DMS 273 treated with DMSO at 0.1 percent for 48 hours (cell line): ENCODE data around the gene SCGB1D1.

Source experiments
- DNase-seq: peaks from one replicate; lab custom pipeline; 2025; lab: John Stamatoyannopoulos, UW

SCGB1D1 gene

DNA sequence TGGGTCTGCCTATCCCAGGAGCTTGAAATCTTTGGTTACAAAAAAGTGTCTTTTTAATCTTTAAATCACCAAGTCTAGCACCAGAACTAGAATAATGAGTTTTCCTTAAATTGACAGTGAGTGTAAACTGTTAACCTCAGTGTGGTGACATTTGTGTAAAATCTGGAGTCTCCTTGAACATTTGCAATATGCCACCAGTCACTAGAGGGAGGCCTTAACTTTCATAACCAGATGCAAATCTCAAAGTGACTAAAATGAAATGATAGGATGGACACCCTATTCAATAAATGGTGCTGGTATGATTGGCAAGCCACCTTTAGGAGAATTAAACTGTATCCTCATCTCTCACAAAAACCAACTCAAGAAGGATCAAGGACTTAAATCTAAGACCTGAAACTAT is 43.7 kb downstream of the SCGB1D1 start:
- DNase-seq, result no peak

DNA sequence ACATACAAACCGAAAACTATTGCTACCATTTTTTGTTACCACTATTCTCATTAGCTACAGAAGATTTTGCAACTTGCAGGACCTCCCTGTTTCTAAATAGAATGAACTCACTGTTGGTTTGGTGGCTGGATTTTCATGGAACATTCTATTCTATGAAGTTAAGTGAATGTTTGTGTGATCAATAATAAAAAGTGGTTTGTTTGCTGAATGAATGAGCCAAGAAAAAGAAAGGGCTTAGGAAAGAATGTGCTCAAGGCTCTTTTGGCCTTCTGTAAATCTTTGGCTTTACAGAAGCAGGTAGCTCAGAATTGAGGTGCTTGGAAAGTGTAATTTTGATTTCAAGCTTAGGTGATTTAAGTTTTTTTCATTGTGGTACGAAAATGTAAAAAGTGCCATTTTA is 46.2 kb downstream of the SCGB1D1 start:
- DNase-seq, result no peak

DNA sequence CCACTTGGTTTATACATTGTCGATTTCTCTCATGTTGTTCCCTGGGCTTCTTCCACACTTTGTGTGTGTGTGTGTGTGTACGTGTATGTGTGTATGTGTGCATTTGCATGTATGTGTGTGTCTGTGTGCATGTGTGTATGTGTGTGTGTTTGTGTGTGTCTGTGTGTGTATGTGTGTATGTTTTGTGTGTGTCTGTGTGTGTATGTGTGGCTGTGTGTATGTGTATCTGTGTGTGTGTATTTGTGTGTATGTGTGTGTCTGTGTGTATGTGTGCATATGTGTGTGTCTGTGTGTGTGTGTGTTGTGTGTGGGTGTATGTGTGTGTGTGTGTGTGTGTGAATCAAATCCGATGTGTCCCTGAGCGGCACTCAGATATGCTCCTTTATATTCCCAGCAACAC is 47.5 kb downstream of the SCGB1D1 start:
- no peak for DNase-seq

DNA sequence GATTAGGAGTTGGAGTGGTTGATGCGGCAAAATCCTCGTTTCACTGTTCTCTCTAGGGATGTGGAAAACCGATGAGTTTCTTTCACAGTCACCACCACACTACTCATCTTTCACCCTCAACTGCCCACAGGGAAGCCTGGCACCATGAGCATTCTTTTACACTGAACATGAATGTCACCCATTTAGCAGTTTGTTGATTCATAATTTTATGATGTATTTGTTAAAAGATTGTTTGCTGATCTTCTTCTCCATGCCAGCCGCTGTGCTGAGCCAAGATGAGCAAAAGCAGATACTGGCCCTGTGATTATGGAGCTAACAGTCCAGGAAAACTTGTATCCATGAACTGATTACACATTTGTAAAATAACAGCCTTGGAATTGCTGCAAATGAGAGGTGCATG is 48.1 kb downstream of the SCGB1D1 start:
- DNase-seq, result no peak

DNA sequence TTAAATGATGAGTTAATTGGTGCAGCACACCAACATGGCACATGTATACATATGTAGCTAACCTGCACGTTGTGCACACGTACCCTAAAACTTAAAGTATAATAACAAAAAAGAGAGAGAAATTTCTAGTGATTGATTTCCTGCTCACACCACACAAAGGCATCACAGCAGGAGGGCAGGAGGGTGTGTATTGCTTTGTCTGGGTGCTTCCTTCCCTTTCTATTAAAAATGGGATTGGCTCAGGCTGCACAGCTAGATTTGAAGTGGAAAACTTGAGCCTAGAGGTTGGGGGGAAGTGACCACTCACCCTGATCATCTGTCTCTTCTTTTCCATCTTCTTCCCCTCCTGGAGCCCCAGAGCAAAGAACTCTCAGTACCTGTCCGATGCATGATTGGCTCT is 51.1 kb downstream of the SCGB1D1 start:
- DNase-seq, result no peak

DNA sequence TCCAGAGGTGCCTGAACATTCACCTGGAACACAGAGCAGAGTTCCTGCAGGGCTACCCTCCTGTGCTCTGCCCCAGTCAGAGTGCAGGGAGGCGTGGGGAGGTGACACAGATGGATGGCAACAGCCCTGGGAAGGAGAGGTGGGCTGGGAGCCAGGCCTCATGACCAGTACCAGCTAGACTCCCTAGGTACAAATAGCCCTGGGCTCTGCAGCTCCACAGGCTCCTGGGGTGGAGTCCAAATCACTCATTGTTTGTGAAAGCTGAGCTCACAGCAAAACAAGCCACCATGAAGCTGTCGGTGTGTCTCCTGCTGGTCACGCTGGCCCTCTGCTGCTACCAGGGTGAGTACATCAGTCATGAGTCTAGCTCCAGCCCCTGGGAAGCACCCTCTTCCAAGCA is 52.0 kb downstream of the SCGB1D1 start, which contains the start of gene SCGB1D2:
TSS of gene SCGB1D2 (plus strand) at position 219 of the 400 bp plus-strand sequence. CDS start at position 288, 69 bp downstream.
- no peak for DNase-seq
